ENCODE data around the gene LINS1. TPM values are rescaled to one million over a fixed set of nuclear protein-coding genes. Genes with fewer than 3 reads are reported as not detected.

LINS1 gene
- total and polyA plus RNA-seq, 10 of the 15 experiments (the other 5 are each of a cell fraction or from before 2014, with no cell fraction given) = 13.5 to 33.1 (median 20.3) TPM

- ATAC-seq = no peak
- ChIA-PET POLR2A (no interaction called here), SMC1A (ENCODE audit: uncharacterized antibody, unreplicated experiment) (interaction anchor here (0.9 kb wide), 1 partner anchor 8 kb away, joined by 3 read pairs; no protein-coding TSS in a partner anchor), RAD21 (ENCODE audit: unreplicated experiment) (no interaction called here), CTCF (no interaction called here)
- no peak overlapping the region for H3K4me2 ChIP-seq (ENCODE audit: control insufficient read depth, insufficient read depth)
- no peaks in the 10 kb centered on the region for H3K4me1 ChIP-seq (ENCODE audit: control insufficient read depth, insufficient read depth, low read length)
- in situ Hi-C loops (cut with MboI) = no loop called here
- no peaks in the 10 kb centered on the region for H4K20me1 ChIP-seq (ENCODE audit: control insufficient read depth, insufficient read depth)
- no peaks in the 10 kb centered on the region for H3K79me2 ChIP-seq (ENCODE audit: control insufficient read depth, insufficient read depth, low read length)
- H3K27ac ChIP-seq (ENCODE audit: control insufficient read depth, insufficient read depth) = no peak overlapping the region
- H3K36me3 ChIP-seq (ENCODE audit: control insufficient read depth in 2 of 2, insufficient read depth in 2 of 2, low read length in 1 of 2) = no peaks in the 10 kb centered on the region
- intact Hi-C loops (cut with micrococcal nuclease; ENCODE audit: unreplicated experiment) = no loop called here
- H3K9ac ChIP-seq (ENCODE audit: control insufficient read depth, insufficient read depth, low read length) = no peak overlapping the region
- no peak for TF ChIP-seq HCFC1 (IDR thresholded peaks at IDR 0.05; ENCODE audit: low read length)
- FAIRE-seq = no peak
- no peak overlapping the region for H2AFZ ChIP-seq (ENCODE audit: control insufficient read depth, low read depth, low read length)
- no peak for DNase-seq (ENCODE audit: low read depth, low spot score)
- H3K4me3 ChIP-seq = no peak overlapping the region
- H3K27me3 ChIP-seq (replicated peaks in 1 of 2; ENCODE audit: control insufficient read depth in 2 of 2, insufficient read depth in 2 of 2, low read length in 1 of 2) = no peaks in the 10 kb centered on the region
- no TSS peak for BruUV-seq (replicated peaks)
- WGBS (ENCODE audit: insufficient coverage, insufficient replicate concordance, low lambda C conversion rate, missing lambda C conversion rate) = 34% methylated on average over 3 of the region's 3 CpGs
- no peaks in the 10 kb centered on the region for H3K9me3 ChIP-seq (replicated peaks; ENCODE audit: control insufficient read depth, insufficient read depth, low read length)
These were observed 84.1 kb downstream of the LINS1 start for GRCh38 chr15:100517846-100518245.

Small RNA genes within 50 kb of the gene (small RNA-seq; reads per million reads assigned to genes)
- gene RF00019 = not detected
- not detected for gene RNU6-181P
- not detected for gene RNU6-322P

Other genes with a start within 250 kb of the LINS1 start
- not detected in 2 replicates for gene CERS3, start 73.2 kb downstream of the LINS1 start, total RNA-seq (2014; rRNA removed)
- not detected in 2 replicates for gene CERS3, start 73.2 kb downstream of the LINS1 start, total RNA-seq (2014; rRNA removed; fragmentation: Illumina TruSeq; extraction: Trizol)
- not detected in 2 replicates for gene CERS3, start 73.2 kb downstream of the LINS1 start, total RNA-seq (2021)
- gene CERS3, start 73.2 kb downstream of the LINS1 start, polyA plus RNA-seq (2011; rRNA removed) = not detected in 2 replicates
- gene CERS3, start 73.2 kb downstream of the LINS1 start, polyA plus RNA-seq (2014; fragmentation: Illumina TruSeq; extraction: Trizol) = not detected in 2 replicates
- gene CERS3, start 73.2 kb downstream of the LINS1 start, polyA plus RNA-seq (2014; fragmentation: Nextera tagmentation; extraction: Ambion mirVana) = not detected
- not detected in 2 replicates for gene CERS3, start 73.2 kb downstream of the LINS1 start, polyA plus RNA-seq (2014; rRNA removed)
- not detected for gene CERS3, start 73.2 kb downstream of the LINS1 start, polyA plus RNA-seq (2016; fragmentation: Nextera tagmentation; extraction: Ambion mirVana)
- 10.3 and 12.1 TPM in 2 replicates for gene ASB7, start 405 bp upstream of the LINS1 start, total RNA-seq (2014; rRNA removed)
- 7.6 and 9.3 TPM in 2 replicates for gene ASB7, start 405 bp upstream of the LINS1 start, total RNA-seq (2014; rRNA removed; fragmentation: Illumina TruSeq; extraction: Trizol)
- gene ASB7, start 405 bp upstream of the LINS1 start, total RNA-seq (2021) = 11.7 and 13.2 TPM in 2 replicates
- 13.9 and 16.8 TPM in 2 replicates for gene ASB7, start 405 bp upstream of the LINS1 start, polyA plus RNA-seq (2011; rRNA removed)
- gene ASB7, start 405 bp upstream of the LINS1 start, polyA plus RNA-seq (2014; fragmentation: Illumina TruSeq; extraction: Trizol) = 7.2 and 9.2 TPM in 2 replicates
- gene ASB7, start 405 bp upstream of the LINS1 start, polyA plus RNA-seq (2014; fragmentation: Nextera tagmentation; extraction: Ambion mirVana) = 1 to 10 TPM; 2.7 to 2.8 TPM
- 5.8 and 7.5 TPM in 2 replicates for gene ASB7, start 405 bp upstream of the LINS1 start, polyA plus RNA-seq (2014; rRNA removed)
- 10 to 100 TPM in 1 of 2 experiments, 1 to 10 TPM in 1; 9.6 to 11.0 TPM for gene ASB7, start 405 bp upstream of the LINS1 start, polyA plus RNA-seq (2016; fragmentation: Nextera tagmentation; extraction: Ambion mirVana)